Liver (tissue), 9 donors: ENCODE data around the gene CCND3. TPM values are rescaled to one million over a fixed set of nuclear protein-coding genes. Genes with fewer than 3 reads are reported as not detected.

ENCODE experiments used
- DNase-seq: peaks from one replicate; pipeline ENCODE4 v3.0.0-alpha.2; 2017; ENCODE audit warnings: low spot score
- H3K27ac ChIP-seq, 2 donors: one replicate each; pipeline ENCODE4 v1.7.0; 2013; ENCODE audit warnings: inconsistent platforms in 2 of 2, low read length in 2 of 2, control low read depth in 1 of 2, low read depth in 1 of 2, mild to moderate bottlenecking in 1 of 2
- H3K27me3 ChIP-seq, 4 donors: one replicate each; pipeline versions ENCODE4 v1.6.1 to v1.7.0; 2013; ENCODE audit warnings: low read length in 3 of 4, inconsistent platforms in 1 of 4, mild to moderate bottlenecking in 1 of 4, moderate library complexity in 1 of 4; ENCODE audit not compliant: control insufficient read depth in 4 of 4, insufficient read depth in 4 of 4
- H3K36me3 ChIP-seq, 4 donors: one replicate each; pipeline versions ENCODE4 v1.6.1 to v1.7.0; 2013; ENCODE audit warnings: low read length in 3 of 4, mild to moderate bottlenecking in 3 of 4, low read depth in 1 of 4, moderate library complexity in 1 of 4; ENCODE audit not compliant: control insufficient read depth in 4 of 4, insufficient read depth in 3 of 4
- H3K4me1 ChIP-seq, 4 donors: one replicate each; pipeline versions ENCODE4 v1.6.1 to v1.7.0; 2013; ENCODE audit warnings: low read length in 3 of 4, mild to moderate bottlenecking in 3 of 4, moderate library complexity in 1 of 4; ENCODE audit not compliant: control insufficient read depth in 4 of 4, insufficient read depth in 4 of 4
- H3K4me3 ChIP-seq, 3 donors: one replicate each; pipeline versions ENCODE4 v1.6.1 to v1.7.0; 2013; ENCODE audit warnings: low read length in 3 of 3, control low read depth in 1 of 3, low read depth in 1 of 3, mild to moderate bottlenecking in 1 of 3
- H3K9ac ChIP-seq, 2 donors: one replicate each; pipeline ENCODE4 v1.7.0; 2013; ENCODE audit warnings: low read length in 2 of 2, mild to moderate bottlenecking in 2 of 2, moderate library complexity in 2 of 2, control low read depth in 1 of 2, low read depth in 1 of 2
- H3K9me3 ChIP-seq, 4 donors: one replicate each; pipeline versions ENCODE4 v1.6.1 to v1.7.0; 2013; ENCODE audit warnings: low read length in 3 of 4; ENCODE audit not compliant: control insufficient read depth in 4 of 4
- CTCF ChIP-seq: fragments of 150-350 bp; IDR thresholded peaks from 2 replicates; pipeline ENCODE4 v1.5.1; 2017; ENCODE audit warnings: improper control_type of control experiment, low read depth, low read length; ENCODE audit not compliant: missing input control
- FOXA1 ChIP-seq: IDR thresholded peaks from 2 replicates; pipeline ENCODE4 v1.6.1; 2016; ENCODE audit warnings: antibody characterized with exemption
- HNF4G ChIP-seq: IDR thresholded peaks from 2 replicates; pipeline ENCODE4 v1.6.1; 2016; ENCODE audit warnings: antibody characterized with exemption
- MAX ChIP-seq: IDR thresholded peaks from 2 replicates; pipeline ENCODE4 v1.6.1; 2016; ENCODE audit warnings: antibody characterized with exemption
- REST ChIP-seq: IDR thresholded peaks from 2 replicates; pipeline ENCODE4 v1.6.1; 2016; ENCODE audit warnings: antibody characterized with exemption, mild to moderate bottlenecking
- WGBS: extraction: QIAGEN DNeasy Blood & Tissue Kit; methylation state at CpG from one replicate; pipeline ENCODE4 v1.1.7; 2013; 5-methylcytosine and 5-hydroxymethylcytosine counted together
- polyA plus RNA-seq, 2 donors: library from polyadenylated mRNA; stranded (reverse) in 1 of 2; unstranded in 1 of 2; fragments of 200-250 nt in 1 of 2; fragments of >200 nt in 1 of 2; fragmentation: Nextera tagmentation in 1 of 2; extraction: Ambion mirVana in 1 of 2; gene quantifications; one replicate each; pipeline versions ENCODE4 v1.2.1 to v1.2.3, GENCODE V29; 2013 to 2015
- total RNA-seq, 2 donors: library from RNA; depleted of rRNA; stranded (reverse); fragments of >200 nt; gene quantifications; one replicate each; pipeline ENCODE4 v1.2.3, GENCODE V29; 2014
- donor health status: healthy.
- donor health status: healthy.
- donor health status: healthy.
- donor health status: healthy.
- donor health status: healthy.

Gene CCND3
- total and polyA plus RNA-seq, 4 donors = 11.6 to 54.3 (median 23.2) TPM

- 91% methylated on average over 2 of the region's 2 CpGs for WGBS
- no peak for TF ChIP-seq MAX
- Histone ChIP-seq H3K27ac (no peak overlapping the region), H3K27me3 (no peaks in the 10 kb centered on the region), H3K36me3 (no peaks in the 10 kb centered on the region), H3K4me3 (no peak overlapping the region), H3K9ac (no peak overlapping the region), H3K4me1 (peaks cover 0 to 6% (median 0%) of the 10 kb centered on the region in 4 donors), H3K9me3 (no peaks in the 10 kb centered on the region)
- DNase-seq = no peak
These were observed 22.7 kb upstream of the CCND3 start for GRCh38 chr6:41964201-41964887.

GRCh38 chr6:41963371-41963770, 21.8 kb upstream of the CCND3 start:
- peaks cover 0 to 6% (median 0%) of the 10 kb centered on the region in 4 donors for H3K4me1 ChIP-seq
- 31% methylated on average over 1 of the region's 1 CpG for WGBS

More at GRCh38 chr6:41963371-41963770, 21.8 kb upstream of the CCND3 start:
- H3K9ac ChIP-seq = no peak overlapping the region
- no peak overlapping the region for H3K27ac ChIP-seq
- DNase-seq = no peak
- H3K9me3 ChIP-seq = no peaks in the 10 kb centered on the region
- no peaks in the 10 kb centered on the region for H3K36me3 ChIP-seq
- no peak for TF ChIP-seq FOXA1
- TF ChIP-seq HNF4G = no peak
- no peak for TF ChIP-seq CTCF
- no peak for TF ChIP-seq REST
- no peak for TF ChIP-seq MAX
- H3K4me3 ChIP-seq = no peak overlapping the region
- H3K27me3 ChIP-seq = no peaks in the 10 kb centered on the region
